ENCODE data around the gene DRC3.
A peak's percentile ranks its signal among the peaks of the same experiment; 100 is the strongest.

DRC3 gene

GRCh38 chr17:18025945-18026776 lies 53.5 kb downstream of the DRC3 start:
- no peak for DNase-seq

DNA sequence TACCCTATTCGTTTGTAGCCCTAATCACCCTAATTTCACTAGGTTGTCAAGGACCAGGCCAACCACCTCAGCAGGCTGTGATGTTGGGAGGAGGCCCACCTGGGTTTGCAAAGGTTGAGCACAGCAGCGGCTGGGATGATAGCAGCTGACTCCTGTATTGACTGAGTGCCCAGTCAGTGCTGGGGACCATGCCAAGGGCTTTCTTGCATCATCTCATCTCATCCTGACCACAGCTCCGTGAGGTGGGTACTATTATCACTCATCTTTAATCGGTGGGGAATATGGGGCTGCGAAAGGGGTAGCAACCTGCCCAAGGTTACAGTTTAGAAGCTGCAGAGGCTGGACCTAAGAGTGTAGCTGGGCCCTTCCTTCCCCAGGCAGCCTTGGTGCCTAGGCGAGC lies 54.6 kb downstream of the DRC3 start:
- no peak for DNase-seq

GRCh38 chr17:18028114-18028951 lies 55.7 kb downstream of the DRC3 start:
- DNase-seq: no peak

DNA sequence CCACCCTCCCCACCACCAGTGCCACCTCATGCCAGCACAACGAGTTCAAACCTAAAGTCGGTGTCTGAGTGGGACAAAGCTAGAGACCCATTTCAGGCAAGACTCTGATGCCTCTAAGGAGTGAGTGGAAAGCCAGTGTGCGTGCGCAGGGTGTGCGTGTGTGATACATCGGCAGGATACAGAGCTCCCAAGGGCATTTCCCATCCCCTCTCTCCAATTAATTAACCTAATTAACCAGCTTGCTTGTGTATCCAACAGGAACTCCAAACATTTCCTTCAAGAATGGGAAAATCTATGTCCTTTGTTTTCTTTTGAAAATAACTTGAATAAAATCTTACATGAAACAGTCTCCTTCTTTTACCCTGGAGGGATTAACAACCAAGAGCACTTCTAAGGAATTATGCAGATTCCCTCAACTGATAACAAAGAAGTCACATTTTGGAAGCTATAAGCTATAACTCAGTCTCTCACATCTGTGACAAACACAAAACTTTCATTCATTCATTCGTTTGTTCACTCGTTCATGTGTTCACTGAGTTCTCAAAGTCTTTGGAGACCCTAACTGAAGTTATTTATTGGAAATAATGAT lies 56.4 kb downstream of the DRC3 start:
- no peak for DNase-seq

GRCh38 chr17:18031955-18032354 lies 59.3 kb downstream of the DRC3 start:
- DNase-seq: no peak

DNA sequence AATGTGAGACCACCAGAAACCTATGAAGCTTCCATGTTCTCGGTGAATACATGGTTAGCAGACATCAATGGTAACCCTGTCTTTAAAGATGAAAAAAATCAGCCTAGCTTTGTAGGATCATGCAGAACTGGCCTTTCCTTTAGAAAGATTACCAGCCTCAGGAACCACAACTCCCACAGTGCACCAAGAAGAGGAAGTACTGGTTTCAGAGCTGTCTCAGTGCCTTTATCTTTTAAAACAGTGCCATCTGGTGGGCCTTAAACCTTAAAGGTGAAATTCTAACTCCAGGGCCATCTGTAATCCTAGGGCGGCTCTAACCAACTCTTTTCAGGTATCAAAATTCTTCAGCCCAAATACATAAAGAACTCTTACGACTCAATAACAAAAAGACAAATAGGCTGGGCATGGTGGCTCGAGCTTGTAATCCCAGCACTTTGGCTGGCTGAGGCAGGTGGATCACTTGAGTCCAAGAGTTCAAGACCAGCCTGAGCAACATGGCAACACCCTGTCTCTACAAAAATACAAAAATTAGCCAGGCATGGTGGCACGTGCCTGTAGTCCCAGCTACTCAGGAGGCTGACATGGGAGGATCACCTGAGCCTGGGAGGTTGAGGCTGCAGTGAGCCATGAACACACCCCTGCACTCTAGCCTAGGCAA lies 60.9 kb downstream of the DRC3 start:
- peak; percentile 75 for DNase-seq

DNA sequence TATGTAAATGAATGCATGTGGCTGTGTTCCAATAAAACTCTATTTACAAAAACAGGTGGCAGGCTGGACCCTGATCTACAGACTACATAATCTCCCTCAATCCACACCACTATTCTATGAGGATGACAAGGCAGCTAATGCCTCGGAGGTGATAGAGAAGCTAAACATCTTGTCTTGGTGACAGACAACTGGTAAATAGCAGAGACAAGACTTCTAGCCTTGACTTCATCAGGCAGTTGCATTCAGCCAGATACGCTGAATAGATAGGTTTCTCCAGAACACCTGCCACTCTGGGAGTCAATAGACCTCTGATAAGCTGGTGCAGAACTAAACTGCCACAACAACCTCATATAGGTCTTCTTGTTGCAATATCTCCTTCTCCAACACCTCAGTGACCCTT lies 63.0 kb downstream of the DRC3 start:
- no peak for DNase-seq

DNA sequence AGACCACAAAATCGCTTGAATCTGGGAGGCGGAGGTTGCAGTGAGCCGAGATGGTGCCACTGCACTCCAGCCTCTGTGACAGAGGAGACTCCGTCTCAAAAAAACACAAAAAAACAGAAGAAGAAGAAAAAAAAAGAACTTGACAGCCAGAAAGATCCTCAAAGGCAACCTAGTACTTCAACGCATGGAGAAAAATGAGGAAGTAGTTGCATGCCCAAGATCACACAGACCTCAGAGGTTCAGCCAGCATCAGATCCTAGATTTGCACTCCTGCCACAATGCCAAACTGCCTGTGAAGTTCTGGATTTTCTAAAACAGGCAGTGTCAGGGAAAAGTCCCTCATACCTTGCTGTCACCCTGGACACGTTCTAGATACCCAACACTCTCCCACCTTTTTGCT lies 64.8 kb downstream of the DRC3 start:
- no peak for DNase-seq

DNA sequence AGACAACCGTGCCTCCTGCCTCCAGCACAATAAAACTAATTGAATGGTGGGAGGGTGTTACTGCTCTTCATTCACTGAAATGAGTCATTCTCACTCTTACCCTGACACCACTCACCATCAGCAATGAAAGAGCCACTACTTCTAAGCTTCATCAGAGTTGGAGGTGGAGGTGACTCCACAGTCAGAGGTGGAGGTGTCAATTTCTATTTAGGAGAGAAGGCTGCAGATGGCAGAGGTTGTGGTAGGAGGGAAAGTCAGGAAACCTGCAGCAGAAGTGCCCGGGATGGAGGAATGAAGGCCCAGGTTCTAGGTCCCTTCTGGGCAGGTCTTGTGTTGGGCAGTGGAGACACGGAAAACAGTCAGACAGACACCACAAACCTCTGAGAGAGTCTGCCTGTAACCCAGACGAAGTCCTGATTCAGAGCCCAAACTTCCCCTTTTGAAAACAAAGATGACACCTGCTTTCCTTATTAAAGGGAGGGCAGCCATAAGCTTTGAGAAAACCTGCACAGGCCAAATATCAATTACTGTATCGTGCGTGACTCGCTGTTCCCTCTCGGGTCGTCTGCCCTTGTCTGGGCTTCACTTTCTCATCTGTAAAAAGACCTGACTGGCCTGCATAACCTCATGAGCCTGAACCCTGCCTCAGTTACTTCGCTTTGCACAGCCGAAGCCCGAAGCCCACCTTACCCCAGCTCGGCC lies 65.6 kb downstream of the DRC3 start:
- no peak for DNase-seq

DNA sequence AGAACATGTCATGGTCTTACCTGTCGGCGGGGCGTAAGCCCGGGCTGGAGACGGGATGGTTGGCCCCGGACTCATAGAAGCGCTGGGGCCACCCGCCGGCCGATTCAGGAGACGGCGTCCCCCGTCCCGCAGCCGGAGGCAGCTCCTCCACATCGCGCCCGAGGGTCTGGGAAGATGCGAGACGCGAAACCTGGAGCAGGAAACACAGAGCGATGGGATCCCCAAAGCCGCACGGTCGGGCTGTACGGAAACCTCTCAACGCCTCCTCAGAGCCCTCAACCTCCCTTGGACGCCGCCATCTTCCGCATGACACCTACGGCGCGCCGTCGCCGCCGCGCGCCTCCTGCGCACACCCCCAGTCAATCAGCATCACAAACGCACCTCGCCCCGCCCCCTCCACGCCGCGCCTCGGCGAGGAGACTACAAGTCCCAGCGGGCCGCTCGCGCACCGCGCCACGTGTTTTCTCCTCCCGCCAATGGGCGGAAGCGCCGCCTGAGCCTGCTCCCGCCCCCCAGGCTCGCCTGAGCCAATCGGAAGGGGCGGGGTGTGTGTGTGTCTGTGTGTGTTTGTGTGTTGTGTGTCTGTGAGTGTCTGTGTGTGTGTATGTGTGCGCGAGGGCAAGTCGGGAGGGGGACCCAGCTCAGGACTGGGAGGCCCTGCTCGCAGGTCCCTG lies 66.3 kb downstream of the DRC3 start, which contains the start of the genes ATPAF2 and GID4:
Gene ATPAF2, minus strand, starts transcription at position 308 of the 674 bp plus-strand sequence. Its CDS starts 155 bp downstream, at position 153.
Gene GID4, plus strand, starts transcription at position 548 of the 674 bp plus-strand sequence. Its CDS starts 57 bp downstream, at position 605.
- DNase-seq: peak; percentile 97

GRCh38 chr17:18039535-18040260 lies 67.0 kb downstream of the DRC3 start:
- no peak for DNase-seq

DNA sequence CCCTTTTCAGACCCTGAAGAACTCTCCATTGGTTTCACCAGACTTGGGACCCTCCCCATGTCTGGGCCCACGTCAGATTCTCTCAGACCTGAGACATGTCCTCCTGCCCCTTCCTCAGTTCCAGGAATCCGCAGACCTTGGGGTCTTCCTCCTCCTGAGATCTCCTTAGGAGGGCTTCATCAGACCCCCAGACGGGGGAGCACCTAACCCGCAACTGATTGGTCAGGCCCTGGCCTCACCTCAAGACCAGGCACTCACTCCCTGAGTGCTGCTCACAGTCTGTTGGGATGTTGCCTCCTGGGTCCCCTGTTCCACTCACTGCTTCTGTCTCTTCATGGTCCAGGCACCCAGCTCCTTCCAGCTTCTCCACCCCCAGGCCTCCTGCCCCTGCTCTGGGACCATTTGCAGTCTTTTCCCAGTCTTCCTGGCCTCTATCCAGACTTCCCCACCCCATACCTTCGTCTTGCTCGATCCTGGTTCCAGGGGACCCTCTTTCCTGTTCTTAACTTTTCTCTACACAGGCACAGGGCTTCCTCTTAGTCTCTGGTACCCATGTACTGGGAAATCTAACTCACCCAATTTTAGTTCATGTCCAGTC lies 67.7 kb downstream of the DRC3 start:
- no peak for DNase-seq

GRCh38 chr17:18041776-18042175 lies 69.1 kb downstream of the DRC3 start:
- no peak for DNase-seq

GRCh38 chr17:18042983-18043382 lies 70.3 kb downstream of the DRC3 start:
- no peak for DNase-seq

DNA sequence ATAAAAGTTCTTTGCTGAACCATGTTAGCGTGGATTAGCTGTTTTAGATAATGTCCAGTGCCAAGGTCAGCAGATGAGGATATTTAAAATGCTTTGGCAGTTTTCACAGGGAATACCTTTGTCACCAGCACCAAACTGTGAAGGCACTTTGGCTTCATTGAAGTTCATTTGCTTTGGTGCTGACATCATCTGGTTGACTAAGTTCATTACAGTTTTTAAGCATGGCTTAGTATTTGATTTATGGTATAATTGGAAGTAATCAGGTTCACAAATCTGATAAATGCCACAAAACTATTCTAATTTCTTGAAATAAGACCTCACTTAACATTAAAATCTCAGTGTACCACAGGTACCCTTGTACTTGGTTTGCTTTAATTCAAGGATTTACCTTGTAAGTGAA lies 70.8 kb downstream of the DRC3 start:
- no peak for DNase-seq

GRCh38 chr17:18044609-18045008 lies 71.9 kb downstream of the DRC3 start:
- no peak for DNase-seq

DNA sequence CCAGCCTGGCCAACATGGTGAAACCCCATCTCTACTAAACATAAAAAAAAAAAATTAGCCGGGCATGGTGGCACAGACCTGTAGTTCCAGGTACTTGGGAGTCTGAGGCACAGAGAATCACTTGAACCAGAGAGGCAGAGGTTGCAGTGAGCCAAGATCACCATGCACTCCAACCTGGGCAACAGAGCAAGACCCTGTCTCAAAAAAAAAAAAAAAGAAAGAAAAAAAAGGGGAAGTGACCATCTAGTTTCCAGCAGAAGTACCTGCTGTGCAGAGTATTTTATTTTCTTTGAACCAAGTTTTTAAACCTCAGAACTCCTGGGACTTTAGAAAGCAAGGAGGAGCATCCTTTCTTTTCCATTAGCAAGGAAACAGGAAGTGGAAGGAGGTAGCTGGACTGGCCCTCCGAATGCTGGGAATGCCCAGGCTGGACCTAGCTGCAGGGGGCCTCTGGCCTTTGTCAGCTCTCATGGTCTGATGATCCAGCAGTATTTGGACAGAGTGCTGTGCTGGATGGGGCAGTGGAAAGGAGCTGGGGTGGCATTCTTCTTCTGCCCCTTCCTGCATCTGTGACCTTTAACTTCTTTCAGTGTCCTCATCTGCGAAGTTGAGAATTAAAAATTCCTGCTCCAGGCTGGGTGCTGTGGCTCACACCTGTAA lies 73.2 kb downstream of the DRC3 start:
- no peak for DNase-seq

GRCh38 chr17:18055597-18055996 lies 82.9 kb downstream of the DRC3 start:
- DNase-seq: no peak

DNA sequence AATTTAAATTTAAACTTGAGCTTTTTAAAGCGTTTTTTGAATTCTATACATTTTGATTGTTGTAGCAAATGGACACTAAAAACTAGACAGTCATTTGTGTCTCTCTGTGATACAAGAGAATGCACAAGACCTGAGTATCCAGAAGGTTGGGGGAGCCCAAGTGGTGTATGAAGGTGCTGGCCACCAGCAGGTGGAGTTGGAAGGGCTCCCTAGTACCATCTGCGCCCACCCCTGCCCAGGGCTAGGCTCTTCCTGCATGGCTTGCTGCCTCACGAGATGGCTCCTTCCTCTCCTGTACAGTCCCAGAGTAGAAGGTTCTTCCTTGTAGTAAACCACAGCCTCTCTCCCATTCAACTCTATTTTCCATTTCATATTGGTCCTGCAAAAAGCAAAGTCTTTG lies 83.6 kb downstream of the DRC3 start:
- no peak for DNase-seq

DNA sequence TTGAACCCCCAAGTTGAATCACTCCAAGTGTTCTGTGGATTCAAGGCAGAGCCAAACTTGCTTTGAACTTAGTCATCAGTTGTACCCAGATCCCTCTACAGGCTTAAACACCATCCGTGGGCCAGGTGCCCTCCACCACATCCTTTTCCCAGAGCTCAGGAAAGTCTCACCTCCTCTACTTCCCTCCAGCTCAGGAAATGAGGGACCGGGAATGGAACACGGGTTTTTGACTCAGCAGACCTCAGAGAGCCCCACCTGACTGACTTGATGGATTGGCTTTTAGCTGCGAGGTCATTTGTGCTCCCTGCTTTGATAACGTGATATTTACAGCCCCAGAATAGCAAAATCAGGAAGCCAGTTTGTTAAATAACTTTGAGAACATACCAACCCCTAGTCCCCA lies 86.6 kb downstream of the DRC3 start:
- no peak for DNase-seq
